HepG2 (cell line): ENCODE results near the gene CEBPA. TPM values are rescaled to one million over a fixed set of nuclear protein-coding genes. Genes with fewer than 3 reads are reported as not detected.

ENCODE experiments used
- ATAC-seq: fragments of 200-7000 bp; cut with Tn5 transposase; 3 replicates; pipeline ENCODE4 v1.9.1; 2020; ENCODE audit warnings: mild to moderate bottlenecking, moderate library complexity
- BruUV-seq: library from RNA; stranded (reverse); fragments of 400-500 nt; replicated peaks from 2 replicates; lab custom pipeline; 2021; lab: Mats Ljungman, UMichigan
- CTCF ChIA-PET: fragments of 300-600 bp; formaldehyde crosslinking; extraction: SDS; loops from one replicate; lab custom pipeline; 2021; ENCODE audit warnings: low total read pairs, inconsistent platforms, low intra/inter-chr PET ratio; lab: Yijun Ruan, JAX
- POLR2A ChIA-PET: fragments of 350-600 bp; sonication (Branson Sonifier 250); formaldehyde crosslinking; loops from one replicate; lab custom pipeline; 2020; ENCODE audit warnings: antibody characterized with exemption, inconsistent platforms; lab: Yijun Ruan, JAX
- DNase-seq: peaks from one replicate; pipeline ENCODE4 v3.0.0-alpha.2; 2015; ENCODE audit warnings: low spot score
- FAIRE-seq: peaks from 3 replicates; lab custom pipeline; 2011; peaks lifted over from hg19 to GRCh38; lab: Jason Lieb, UNC
- H2AFZ ChIP-seq: one replicate; pipeline ENCODE4 v1.6.1; 2011; ENCODE audit warnings: low read length, inconsistent platforms
- H3K27ac ChIP-seq: fragments of 300-600 bp; 3 replicates; pipeline ENCODE4 v1.8.0; 2011; ENCODE audit warnings: mixed run types, mild to moderate bottlenecking, mixed read lengths, low read length, inconsistent platforms; ENCODE audit not compliant: insufficient read depth; ENCODE audit errors: extremely low read length
- H3K27me3 ChIP-seq, 2 experiments: fragments of 200-600 bp in 1 of 2; 2 replicates in 1 of 2; 3 replicates in 1 of 2; pipeline versions ENCODE4 v1.6.0 to v1.8.0; 2011; ENCODE audit warnings: low read length in 2 of 2, mild to moderate bottlenecking in 2 of 2, moderate library complexity in 2 of 2, inconsistent platforms in 1 of 2; ENCODE audit not compliant: insufficient read depth in 2 of 2, control insufficient read depth in 1 of 2
- H3K36me3 ChIP-seq, 2 experiments: fragments of 200-600 bp in 1 of 2; replicated peaks in 1 of 2; 2 replicates in 1 of 2; 3 replicates in 1 of 2; pipeline versions ENCODE4 v1.5.1 to v1.8.0; 2011; ENCODE audit warnings: low read length in 2 of 2, inconsistent platforms in 1 of 2; ENCODE audit not compliant: insufficient read depth in 2 of 2, control insufficient read depth in 1 of 2
- H3K4me1 ChIP-seq: 2 replicates; pipeline ENCODE4 v1.5.1; 2012; ENCODE audit warnings: low read length, inconsistent platforms; ENCODE audit not compliant: insufficient read depth
- H3K4me2 ChIP-seq: 2 replicates; pipeline ENCODE4 v1.6.0; 2011; ENCODE audit warnings: low read depth, low read length, inconsistent platforms
- H3K4me3 ChIP-seq, 3 experiments: fragments of 200-600 bp in 1 of 3; sonication (generic), shearing (Covaris generic) in 1 of 3; replicated peaks in 1 of 3; 2 replicates each; pipeline ENCODE4 v1.5.1; 2011 to 2016; ENCODE audit warnings: low read length in 3 of 3, inconsistent platforms in 2 of 3, low read depth in 2 of 3, mild to moderate bottlenecking in 2 of 3, control low read depth in 1 of 3, mixed read lengths in 1 of 3; ENCODE audit not compliant: insufficient read depth in 1 of 3
- H3K79me2 ChIP-seq: one replicate; pipeline ENCODE4 v1.6.1; 2011; ENCODE audit warnings: low read length, inconsistent platforms; ENCODE audit not compliant: insufficient read depth
- H3K9ac ChIP-seq: 2 replicates; pipeline ENCODE4 v1.6.0; 2011; ENCODE audit warnings: mild to moderate bottlenecking, low read depth, low read length, inconsistent platforms; ENCODE audit not compliant: insufficient read depth
- H3K9me3 ChIP-seq: 2 replicates; pipeline ENCODE4 v1.5.1; 2012; ENCODE audit warnings: mild to moderate bottlenecking, low read length
- H4K20me1 ChIP-seq: 2 replicates; pipeline ENCODE4 v1.6.0; 2011; ENCODE audit warnings: inconsistent platforms, mild to moderate bottlenecking, low read length, moderate library complexity; ENCODE audit not compliant: insufficient read depth
- ATF1 ChIP-seq: IDR thresholded peaks from 2 replicates; pipeline ENCODE4 v1.6.1; 2016; ENCODE audit warnings: mild to moderate bottlenecking, control low read depth
- HMGXB4 ChIP-seq, 2 experiments: sonication (generic) in 1 of 2; formaldehyde crosslinking in 1 of 2; IDR thresholded peaks; 2 replicates each; pipeline versions ENCODE4 v1.4.0 to v1.6.1; 2018 to 2020; ENCODE audit warnings: missing genetic modification reagents in 2 of 2, borderline replicate concordance in 1 of 2, low read depth in 1 of 2, mild to moderate bottlenecking in 1 of 2, missing biosample characterization in 1 of 2
- KDM5B ChIP-seq: sonication (generic); formaldehyde crosslinking; IDR thresholded peaks from 2 replicates; pipeline ENCODE4 v1.4.0; 2020; ENCODE audit warnings: missing genetic modification reagents, mild to moderate bottlenecking, borderline replicate concordance
- TCF7 ChIP-seq: sonication (generic); IDR thresholded peaks from 2 replicates; pipeline ENCODE4 v1.6.1; 2016; ENCODE audit warnings: antibody characterized with exemption, low read depth
- ZNF101 ChIP-seq: sonication (generic); formaldehyde crosslinking; IDR thresholded peaks from 2 replicates; pipeline ENCODE4 v1.4.0; 2020; ENCODE audit warnings: mild to moderate bottlenecking, low read depth, missing genetic modification reagents, borderline replicate concordance
- ZNF333 ChIP-seq: sonication (generic); formaldehyde crosslinking; IDR thresholded peaks from 2 replicates; pipeline ENCODE4 v1.4.0; 2020; ENCODE audit warnings: mild to moderate bottlenecking, missing genetic modification reagents, borderline replicate concordance
- ZNF567 ChIP-seq: sonication (generic); formaldehyde crosslinking; IDR thresholded peaks from 2 replicates; pipeline ENCODE4 v1.8.1; 2023; ENCODE audit warnings: mild to moderate bottlenecking, missing genetic modification reagents, borderline replicate concordance
- WGBS: methylation state at CpG from one replicate; pipeline ENCODE4 v1.1.6; 2017; ENCODE audit warnings: low lambda C conversion rate; 5-methylcytosine and 5-hydroxymethylcytosine counted together
- in situ Hi-C: cut with HindIII; loops from 2 replicates; pipeline ENCODE4 v1.10.0; 2017; ENCODE audit warnings: low pct_unique_long_range_greater_than_20kb; ENCODE audit not compliant: extremely low pct_ligation_motif_present
- intact Hi-C: fragments of 100-400 bp; cut with micrococcal nuclease; formaldehyde crosslinking; loops from one replicate; pipeline ENCODE4 v1.10.0; 2022; ENCODE audit not compliant: unreplicated experiment
- polyA plus RNA-seq, 8 experiments: library from polyadenylated mRNA; depleted of rRNA in 3 of 8; stranded (reverse) in 7 of 8; unstranded in 1 of 8; fragments of >200 nt; fragmentation: Illumina TruSeq in 4 of 8; extraction: Trizol in 4 of 8; gene quantifications; 2 replicates each; pipeline versions ENCODE4 v1.2.1 to v1.2.3, GENCODE V29; 2011 to 2016; ENCODE audit warnings: low read depth in 4 of 8, missing spikeins in 1 of 8, mixed read lengths in 1 of 8; ENCODE audit not compliant: insufficient read depth in 1 of 8
- total RNA-seq, 5 experiments: library from RNA; depleted of rRNA; stranded (reverse); fragments of >200 nt; fragmentation: Illumina TruSeq; extraction: Trizol; gene quantifications; 2 replicates each; pipeline ENCODE4 v1.2.3, GENCODE V29; 2016; ENCODE audit warnings: low read depth in 1 of 5
- TF ChIP-seq, protein P1 (sequence below): sonication (generic); formaldehyde crosslinking; IDR thresholded peaks from 2 replicates; pipeline ENCODE4 v1.4.0; 2020; ENCODE audit warnings: missing genetic modification reagents
- TF ChIP-seq, protein P2 (sequence below): sonication (generic); formaldehyde crosslinking; IDR thresholded peaks from 2 replicates; pipeline ENCODE4 v1.5.0; 2020; ENCODE audit warnings: mild to moderate bottlenecking, missing genetic modification reagents
- TF ChIP-seq, protein P3 (sequence below), 2 experiments: sonication (generic) in 1 of 2; formaldehyde crosslinking in 1 of 2; IDR thresholded peaks; 2 replicates each; pipeline versions ENCODE4 v1.5.1 to v1.6.1; 2011 to 2020; ENCODE audit warnings: borderline replicate concordance in 1 of 2, low read depth in 1 of 2, low read length in 1 of 2, mild to moderate bottlenecking in 1 of 2, missing genetic modification reagents in 1 of 2, moderate library complexity in 1 of 2
- TF ChIP-seq, protein P4 (sequence below): fragments of 450-650 bp; IDR thresholded peaks from 2 replicates; pipeline ENCODE4 v1.6.1; 2017; ENCODE audit warnings: mild to moderate bottlenecking

Gene CEBPA
- total and polyA plus RNA-seq, 2 of the 13 experiments (the other 11 are each of a cell fraction or from before 2014, with no cell fraction given), result 24.8 to 103 TPM

DNA sequence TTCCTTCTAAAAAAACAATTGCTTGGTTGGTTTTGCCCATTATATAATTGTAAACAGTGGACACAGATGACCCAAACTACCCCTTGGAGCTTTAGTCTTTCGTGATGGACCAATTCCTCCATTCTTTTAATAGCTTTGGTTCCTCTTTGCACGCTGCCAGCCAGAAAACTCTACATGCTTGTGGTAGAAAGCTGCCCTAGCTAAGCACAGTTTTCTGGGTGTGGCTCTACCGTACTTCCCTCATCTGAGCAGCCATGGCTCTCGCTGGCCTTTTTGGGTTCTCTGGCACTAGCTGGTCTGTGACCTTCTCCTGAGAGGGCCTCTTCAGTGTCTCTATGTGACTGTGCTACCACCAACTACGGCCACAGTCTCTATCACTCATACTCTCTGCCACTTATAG lies 29.9 kb upstream of the CEBPA start:
- peaks cover 36% of the 10 kb centered on the region for H3K4me1 ChIP-seq
- no peak overlapping the region for H3K4me2 ChIP-seq
- in situ Hi-C loops (no loop called here), intact Hi-C loops (no loop called here)
- no peak overlapping the region for H3K27ac ChIP-seq
- H4K20me1 ChIP-seq, result no peaks in the 10 kb centered on the region
- no peaks in the 10 kb centered on the region for H3K36me3 ChIP-seq
- no peak overlapping the region for H3K4me3 ChIP-seq
- no peaks in the 10 kb centered on the region for H3K9me3 ChIP-seq
- 53% methylated on average over 5 of the region's 5 CpGs for WGBS
- POLR2A ChIA-PET, result interaction anchor here (2.9 kb wide), 1 partner anchor 17 kb away, joined by 13 read pairs; no protein-coding TSS in a partner anchor
- H3K79me2 ChIP-seq, result no peaks in the 10 kb centered on the region
- FAIRE-seq (no peak), DNase-seq (no peak), ATAC-seq (no peak)
- BruUV-seq, result no TSS peak
- CTCF ChIA-PET, result no interaction called here
- H3K27me3 ChIP-seq, result peaks cover 0 to 6% of the 10 kb centered on the region in 2 experiments; a peak in 1 of 5 replicates
- no peak overlapping the region for H2AFZ ChIP-seq
- no peak overlapping the region for H3K9ac ChIP-seq
- TF ChIP-seq, protein P1, sequence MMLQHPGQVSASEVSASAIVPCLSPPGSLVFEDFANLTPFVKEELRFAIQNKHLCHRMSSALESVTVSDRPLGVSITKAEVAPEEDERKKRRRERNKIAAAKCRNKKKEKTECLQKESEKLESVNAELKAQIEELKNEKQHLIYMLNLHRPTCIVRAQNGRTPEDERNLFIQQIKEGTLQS (CRISPR knock-in tag), result no peak
- TF ChIP-seq, protein P2, sequence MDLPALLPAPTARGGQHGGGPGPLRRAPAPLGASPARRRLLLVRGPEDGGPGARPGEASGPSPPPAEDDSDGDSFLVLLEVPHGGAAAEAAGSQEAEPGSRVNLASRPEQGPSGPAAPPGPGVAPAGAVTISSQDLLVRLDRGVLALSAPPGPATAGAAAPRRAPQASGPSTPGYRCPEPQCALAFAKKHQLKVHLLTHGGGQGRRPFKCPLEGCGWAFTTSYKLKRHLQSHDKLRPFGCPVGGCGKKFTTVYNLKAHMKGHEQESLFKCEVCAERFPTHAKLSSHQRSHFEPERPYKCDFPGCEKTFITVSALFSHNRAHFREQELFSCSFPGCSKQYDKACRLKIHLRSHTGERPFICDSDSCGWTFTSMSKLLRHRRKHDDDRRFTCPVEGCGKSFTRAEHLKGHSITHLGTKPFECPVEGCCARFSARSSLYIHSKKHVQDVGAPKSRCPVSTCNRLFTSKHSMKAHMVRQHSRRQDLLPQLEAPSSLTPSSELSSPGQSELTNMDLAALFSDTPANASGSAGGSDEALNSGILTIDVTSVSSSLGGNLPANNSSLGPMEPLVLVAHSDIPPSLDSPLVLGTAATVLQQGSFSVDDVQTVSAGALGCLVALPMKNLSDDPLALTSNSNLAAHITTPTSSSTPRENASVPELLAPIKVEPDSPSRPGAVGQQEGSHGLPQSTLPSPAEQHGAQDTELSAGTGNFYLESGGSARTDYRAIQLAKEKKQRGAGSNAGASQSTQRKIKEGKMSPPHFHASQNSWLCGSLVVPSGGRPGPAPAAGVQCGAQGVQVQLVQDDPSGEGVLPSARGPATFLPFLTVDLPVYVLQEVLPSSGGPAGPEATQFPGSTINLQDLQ, result no peak
- TF ChIP-seq ZNF567 (CRISPR knock-in tag) (no peak), TCF7 (no peak), KDM5B (CRISPR knock-in tag) (no peak), ZNF333 (no peak), ATF1 (no peak), ZNF101 (no peak), HMGXB4 (CRISPR knock-in tag; IDR thresholded peaks at IDR 0.05; ENCODE audit: borderline replicate concordance in 1 of 2, low read depth in 1 of 2) (no peak)
- TF ChIP-seq, protein P3, sequence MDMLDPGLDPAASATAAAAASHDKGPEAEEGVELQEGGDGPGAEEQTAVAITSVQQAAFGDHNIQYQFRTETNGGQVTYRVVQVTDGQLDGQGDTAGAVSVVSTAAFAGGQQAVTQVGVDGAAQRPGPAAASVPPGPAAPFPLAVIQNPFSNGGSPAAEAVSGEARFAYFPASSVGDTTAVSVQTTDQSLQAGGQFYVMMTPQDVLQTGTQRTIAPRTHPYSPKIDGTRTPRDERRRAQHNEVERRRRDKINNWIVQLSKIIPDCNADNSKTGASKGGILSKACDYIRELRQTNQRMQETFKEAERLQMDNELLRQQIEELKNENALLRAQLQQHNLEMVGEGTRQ (IDR thresholded peaks at IDR 0.05; ENCODE audit: low read depth, low read length), result no peak
- TF ChIP-seq, protein P3 (CRISPR knock-in tag; IDR thresholded peaks at IDR 0.05; ENCODE audit: borderline replicate concordance), result no peak
- TF ChIP-seq, protein P4, sequence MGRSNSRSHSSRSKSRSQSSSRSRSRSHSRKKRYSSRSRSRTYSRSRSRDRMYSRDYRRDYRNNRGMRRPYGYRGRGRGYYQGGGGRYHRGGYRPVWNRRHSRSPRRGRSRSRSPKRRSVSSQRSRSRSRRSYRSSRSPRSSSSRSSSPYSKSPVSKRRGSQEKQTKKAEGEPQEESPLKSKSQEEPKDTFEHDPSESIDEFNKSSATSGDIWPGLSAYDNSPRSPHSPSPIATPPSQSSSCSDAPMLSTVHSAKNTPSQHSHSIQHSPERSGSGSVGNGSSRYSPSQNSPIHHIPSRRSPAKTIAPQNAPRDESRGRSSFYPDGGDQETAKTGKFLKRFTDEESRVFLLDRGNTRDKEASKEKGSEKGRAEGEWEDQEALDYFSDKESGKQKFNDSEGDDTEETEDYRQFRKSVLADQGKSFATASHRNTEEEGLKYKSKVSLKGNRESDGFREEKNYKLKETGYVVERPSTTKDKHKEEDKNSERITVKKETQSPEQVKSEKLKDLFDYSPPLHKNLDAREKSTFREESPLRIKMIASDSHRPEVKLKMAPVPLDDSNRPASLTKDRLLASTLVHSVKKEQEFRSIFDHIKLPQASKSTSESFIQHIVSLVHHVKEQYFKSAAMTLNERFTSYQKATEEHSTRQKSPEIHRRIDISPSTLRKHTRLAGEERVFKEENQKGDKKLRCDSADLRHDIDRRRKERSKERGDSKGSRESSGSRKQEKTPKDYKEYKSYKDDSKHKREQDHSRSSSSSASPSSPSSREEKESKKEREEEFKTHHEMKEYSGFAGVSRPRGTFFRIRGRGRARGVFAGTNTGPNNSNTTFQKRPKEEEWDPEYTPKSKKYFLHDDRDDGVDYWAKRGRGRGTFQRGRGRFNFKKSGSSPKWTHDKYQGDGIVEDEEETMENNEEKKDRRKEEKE, result no peak
